HG03108 (cell line): ENCODE measurements around the gene SSB.
"Not testable (repeated sequence)": the region's sequence is repeated elsewhere in the genome, so short reads cannot be mapped to it uniquely, and the experiment has no call there.

Experiments used
- ATAC-seq: cut with Tn5 transposase; IDR thresholded peaks from one replicate; pipeline ENCODE4 v1.9.1; 2021; ENCODE audit warnings: moderate library complexity; ENCODE audit not compliant: unreplicated experiment

The SSB gene

GRCh38 chr2:169798718-169799592 lies at the start of gene SSB:
TSS of gene SSB (plus strand) at chr2:169798871. CDS start at chr2:169800961, 2,090 bp downstream.
- ATAC-seq: peak; percentile 99

GRCh38 chr2:169752752-169753151 lies 45.9 kb upstream of the SSB start:
- no peak for ATAC-seq

- no peak for ATAC-seq
Observed at GRCh38 chr2:169755083-169755870, 43.4 kb upstream of the SSB start.

GRCh38 chr2:169756342-169756741 lies 42.3 kb upstream of the SSB start:
- ATAC-seq: no peak

GRCh38 chr2:169757356-169757755 lies 41.3 kb upstream of the SSB start:
- no peak for ATAC-seq

- no peak for ATAC-seq
Observed at GRCh38 chr2:169757778-169758177, 40.9 kb upstream of the SSB start.

GRCh38 chr2:169759987-169760386 lies 38.7 kb upstream of the SSB start:
- no peak for ATAC-seq

- not testable (repeated sequence) for ATAC-seq
Observed at GRCh38 chr2:169760798-169761197, 37.9 kb upstream of the SSB start.

- ATAC-seq: no peak
Observed at GRCh38 chr2:169761251-169761969, 37.3 kb upstream of the SSB start.

GRCh38 chr2:169761970-169762292 lies 36.7 kb upstream of the SSB start:
- no peak for ATAC-seq

- ATAC-seq: no peak
Observed at GRCh38 chr2:169765523-169765922, 33.1 kb upstream of the SSB start.

- ATAC-seq: no peak
Observed at GRCh38 chr2:169767243-169767888, 31.3 kb upstream of the SSB start.

GRCh38 chr2:169768262-169768995 lies 30.2 kb upstream of the SSB start:
- ATAC-seq: no peak

- ATAC-seq: no peak
Observed at GRCh38 chr2:169771021-169771420, 27.6 kb upstream of the SSB start.

GRCh38 chr2:169771612-169772011 lies 27.1 kb upstream of the SSB start:
- no peak for ATAC-seq

GRCh38 chr2:169772651-169773050 lies 26.0 kb upstream of the SSB start:
- ATAC-seq: no peak

GRCh38 chr2:169775354-169775753 lies 23.3 kb upstream of the SSB start:
- no peak for ATAC-seq

- ATAC-seq: no peak
Observed at GRCh38 chr2:169775765-169776164, 22.9 kb upstream of the SSB start.

- ATAC-seq: no peak
Observed at GRCh38 chr2:169776252-169776761, 22.4 kb upstream of the SSB start.

- no peak for ATAC-seq
Observed at GRCh38 chr2:169778446-169778845, 20.2 kb upstream of the SSB start.
